Activated T-cell treated with anti-CD3 and anti-CD28 coated beads, Interleukin-2, amount 50 U/mL, for 24 hours (primary cell): ENCODE measurements around the gene TDRD9.

ENCODE experiments used
- DNase-seq: peaks from one replicate; pipeline ENCODE4 v3.0.0-alpha.2; 2020
- H3K27ac Mint-ChIP-seq: 2 replicates; pipeline ENCODE4 v1.8.0; 2020; ENCODE audit warnings: mild to moderate bottlenecking, mixed read lengths
- H3K27me3 Mint-ChIP-seq: 2 replicates; pipeline ENCODE4 v1.8.0; 2020; ENCODE audit warnings: mixed read lengths
- H3K36me3 Mint-ChIP-seq: 2 replicates; pipeline ENCODE4 v1.8.0; 2020; ENCODE audit warnings: low read depth, mixed read lengths
- H3K4me1 Mint-ChIP-seq: 2 replicates; pipeline ENCODE4 v1.8.0; 2020; ENCODE audit warnings: low read depth, mixed read lengths
- H3K4me3 Mint-ChIP-seq: 2 replicates; pipeline ENCODE4 v1.8.0; 2020; ENCODE audit warnings: mild to moderate bottlenecking, moderate library complexity, mixed read lengths
- H3K9me3 Mint-ChIP-seq: 2 replicates; pipeline ENCODE4 v1.8.0; 2020; ENCODE audit warnings: mixed read lengths

Gene TDRD9

GRCh38 chr14:104004849-104005248, 76.6 kb downstream of the TDRD9 start:
- Mint-ChIP-seq H3K4me3 (no peak overlapping the region), H3K27me3 (peaks cover 2% of the 10 kb centered on the region), H3K36me3 (no peaks in the 10 kb centered on the region), H3K27ac (no peak overlapping the region), H3K4me1 (no peaks in the 10 kb centered on the region), H3K9me3 (no peaks in the 10 kb centered on the region)
- DNase-seq: no peak

GRCh38 chr14:104005489-104005888, 77.2 kb downstream of the TDRD9 start:
- DNase-seq: no peak
- no peak overlapping the region for H3K27ac Mint-ChIP-seq
- H3K4me1 Mint-ChIP-seq: no peaks in the 10 kb centered on the region
- no peak overlapping the region for H3K4me3 Mint-ChIP-seq
- H3K27me3 Mint-ChIP-seq: peaks cover 2% of the 10 kb centered on the region
- no peaks in the 10 kb centered on the region for H3K9me3 Mint-ChIP-seq
- H3K36me3 Mint-ChIP-seq: no peaks in the 10 kb centered on the region

DNA sequence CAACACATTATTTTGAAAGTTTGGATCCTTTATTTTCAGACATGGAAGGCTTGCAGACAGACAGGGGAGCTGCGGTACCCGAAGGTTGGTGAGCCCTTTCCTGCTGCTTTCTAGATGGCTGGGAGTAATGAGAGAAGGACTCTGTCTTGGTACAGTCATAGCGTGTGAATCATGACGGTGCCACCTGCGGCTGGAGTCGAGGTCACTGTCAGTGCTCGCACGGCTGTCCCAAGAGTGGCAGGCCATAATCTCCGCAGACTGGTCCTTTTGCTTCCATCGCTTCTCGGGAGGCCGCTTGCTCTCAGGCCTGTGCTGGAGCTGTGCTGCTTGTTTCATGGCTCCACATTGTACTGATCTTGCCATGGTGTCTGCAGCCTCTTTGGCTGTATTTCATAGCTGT, 78.9 kb downstream of the TDRD9 start:
- DNase-seq: no peak
- no peak overlapping the region for H3K4me3 Mint-ChIP-seq
- peaks cover 2% of the 10 kb centered on the region for H3K27me3 Mint-ChIP-seq
- H3K9me3 Mint-ChIP-seq: no peaks in the 10 kb centered on the region
- H3K27ac Mint-ChIP-seq: no peak overlapping the region
- H3K36me3 Mint-ChIP-seq: no peaks in the 10 kb centered on the region
- no peaks in the 10 kb centered on the region for H3K4me1 Mint-ChIP-seq

DNA sequence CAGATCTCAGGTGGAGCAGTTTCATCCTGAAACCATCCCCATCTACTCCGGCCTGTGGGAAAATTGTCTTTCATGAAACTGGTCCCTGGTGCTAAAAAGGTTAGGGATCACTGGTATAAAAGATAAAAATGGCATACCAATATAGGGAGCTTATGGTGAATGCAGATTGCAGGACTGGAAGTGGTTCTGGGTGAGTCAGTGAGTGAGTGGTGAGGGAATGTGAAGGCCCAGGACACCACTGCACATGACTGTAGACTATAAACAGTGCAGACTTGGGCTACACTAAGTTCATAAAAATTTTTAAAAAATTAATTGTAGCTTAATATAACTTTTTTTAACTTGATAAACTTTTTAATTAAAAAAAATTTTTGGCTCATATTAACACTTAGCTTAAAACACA, 81.0 kb downstream of the TDRD9 start:
- Mint-ChIP-seq H3K27ac (no peak overlapping the region), H3K27me3 (peaks cover under 1% of the 10 kb centered on the region), H3K36me3 (no peaks in the 10 kb centered on the region), H3K4me1 (no peaks in the 10 kb centered on the region), H3K4me3 (no peak overlapping the region), H3K9me3 (no peaks in the 10 kb centered on the region)
- DNase-seq: no peak

GRCh38 chr14:104011824-104012517, 83.7 kb downstream of the TDRD9 start:
- H3K4me3 Mint-ChIP-seq: no peak overlapping the region
- no peaks in the 10 kb centered on the region for H3K36me3 Mint-ChIP-seq
- H3K4me1 Mint-ChIP-seq: no peaks in the 10 kb centered on the region
- no peaks in the 10 kb centered on the region for H3K9me3 Mint-ChIP-seq
- H3K27me3 Mint-ChIP-seq: peaks cover 3% of the 10 kb centered on the region
- DNase-seq: no peak
- no peak overlapping the region for H3K27ac Mint-ChIP-seq

GRCh38 chr14:104014764-104015163, 86.5 kb downstream of the TDRD9 start:
- Mint-ChIP-seq H3K36me3 (no peaks in the 10 kb centered on the region), H3K4me1 (no peaks in the 10 kb centered on the region), H3K9me3 (no peaks in the 10 kb centered on the region), H3K27me3 (peaks cover 18% of the 10 kb centered on the region), H3K27ac (no peak overlapping the region), H3K4me3 (no peak overlapping the region)
- DNase-seq: no peak

DNA sequence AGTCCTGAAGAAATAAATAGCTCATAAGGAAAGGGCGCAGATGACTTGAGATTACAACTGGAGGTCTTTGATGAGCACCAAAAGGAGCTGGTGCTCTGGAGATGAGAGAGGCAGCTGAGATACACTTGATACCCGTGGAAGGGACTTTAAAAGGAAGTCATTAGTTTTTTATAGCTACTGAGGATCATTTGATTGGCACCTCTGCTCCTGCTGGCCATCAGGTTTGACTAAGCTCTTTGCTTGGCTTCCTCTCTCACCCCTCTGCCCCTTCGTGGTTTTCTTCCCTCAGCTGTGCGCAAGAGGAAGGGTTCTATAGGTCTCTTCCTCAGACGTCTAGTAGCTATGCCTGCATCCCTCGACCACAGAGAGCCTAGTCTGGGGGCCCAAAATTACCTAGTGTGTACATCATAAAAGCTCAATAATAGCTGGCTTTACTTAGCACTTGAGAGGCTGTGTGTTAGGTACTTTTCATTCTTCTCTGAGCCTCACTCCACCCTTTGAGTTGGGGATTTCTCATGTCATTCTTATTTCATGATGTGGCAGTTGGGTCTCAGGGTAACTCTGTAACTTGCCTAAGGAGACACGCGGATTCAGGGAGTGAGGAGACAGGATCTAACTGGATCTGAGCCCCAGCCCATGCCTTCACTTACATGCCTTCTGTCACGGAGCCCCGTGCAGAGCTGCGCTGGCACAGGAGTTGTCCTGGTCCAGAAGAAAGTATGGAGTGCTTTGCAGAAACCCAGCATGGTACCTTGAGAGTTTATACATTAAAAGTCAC, 88.8 kb downstream of the TDRD9 start:
- H3K27me3 Mint-ChIP-seq: peaks cover 32% of the 10 kb centered on the region

GRCh38 chr14:104019029-104019428, 90.8 kb downstream of the TDRD9 start:
- no peaks in the 10 kb centered on the region for H3K9me3 Mint-ChIP-seq
- no peak overlapping the region for H3K27ac Mint-ChIP-seq
- no peak overlapping the region for H3K4me3 Mint-ChIP-seq
- no peaks in the 10 kb centered on the region for H3K36me3 Mint-ChIP-seq
- H3K4me1 Mint-ChIP-seq: no peaks in the 10 kb centered on the region
- DNase-seq: no peak
- H3K27me3 Mint-ChIP-seq: peaks cover 36% of the 10 kb centered on the region

More for the DNA sequence above, 88.8 kb downstream of the TDRD9 start:
- H3K27ac Mint-ChIP-seq: no peak overlapping the region
- DNase-seq: no peak
- no peaks in the 10 kb centered on the region for H3K4me1 Mint-ChIP-seq
- H3K4me3 Mint-ChIP-seq: no peak overlapping the region
- H3K9me3 Mint-ChIP-seq: no peaks in the 10 kb centered on the region
- H3K36me3 Mint-ChIP-seq: no peaks in the 10 kb centered on the region

GRCh38 chr14:104019806-104020205, 91.5 kb downstream of the TDRD9 start:
- H3K36me3 Mint-ChIP-seq: no peaks in the 10 kb centered on the region
- no peaks in the 10 kb centered on the region for H3K4me1 Mint-ChIP-seq
- H3K27me3 Mint-ChIP-seq: peaks cover 33% of the 10 kb centered on the region
- H3K4me3 Mint-ChIP-seq: no peak overlapping the region
- no peaks in the 10 kb centered on the region for H3K9me3 Mint-ChIP-seq
- DNase-seq: no peak
- H3K27ac Mint-ChIP-seq: no peak overlapping the region

DNA sequence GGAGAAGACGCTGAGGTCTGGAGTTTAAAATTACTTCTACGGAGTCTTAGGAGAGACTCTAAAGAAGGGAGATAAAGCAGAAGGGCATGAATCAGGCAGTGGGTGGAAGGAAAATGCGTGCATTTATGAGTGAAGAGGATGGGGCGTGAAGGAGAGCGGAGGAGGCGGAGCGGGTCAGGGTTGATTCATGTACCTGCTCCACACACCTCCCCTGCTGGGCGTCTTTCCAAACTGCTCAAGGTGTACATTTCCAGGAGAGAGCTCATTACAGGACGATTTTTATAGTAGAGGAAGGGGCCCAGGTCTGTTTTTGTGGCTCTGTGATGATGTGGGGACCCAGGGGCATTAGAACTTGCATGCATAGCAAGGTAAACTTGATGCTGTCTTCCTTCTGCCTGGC, 92.2 kb downstream of the TDRD9 start:
- no peaks in the 10 kb centered on the region for H3K4me1 Mint-ChIP-seq
- no peak overlapping the region for H3K4me3 Mint-ChIP-seq
- no peak for DNase-seq

DNA sequence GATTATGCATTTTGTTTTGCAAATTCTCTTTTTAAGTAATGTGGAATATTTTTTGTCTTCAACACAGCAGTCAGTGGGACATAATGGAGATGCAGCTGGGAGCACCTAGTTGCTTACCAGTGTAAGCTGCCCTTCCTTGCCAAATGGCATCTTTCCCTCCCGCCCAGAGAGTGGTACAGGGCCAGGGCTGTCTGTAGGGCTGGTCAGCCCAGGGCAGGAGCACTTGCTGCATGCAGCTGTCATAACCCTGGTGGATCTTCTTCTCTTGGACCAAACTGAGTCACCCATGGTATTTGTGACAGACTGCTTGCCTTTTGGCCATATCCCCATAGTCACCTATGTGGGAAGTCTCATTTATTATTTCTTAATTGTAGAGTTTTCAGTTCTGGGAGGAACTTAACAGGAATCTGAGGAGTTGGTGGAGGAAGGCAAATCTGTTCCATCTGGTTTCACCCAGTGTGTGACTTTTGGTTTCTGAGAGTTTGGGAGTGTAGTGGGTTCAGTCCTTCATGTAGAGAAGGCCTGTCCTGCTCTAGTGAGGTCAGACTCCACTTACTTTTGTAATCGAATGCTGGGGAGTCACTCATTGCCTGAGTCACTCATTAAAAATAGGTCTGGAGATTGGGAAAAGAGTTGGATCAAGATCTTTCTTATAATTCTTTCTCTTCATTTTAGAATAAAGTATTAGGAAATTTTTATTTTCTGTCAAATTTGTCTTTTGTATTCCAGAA, 95.2 kb downstream of the TDRD9 start:
- H3K4me3 Mint-ChIP-seq: no peak overlapping the region

More for the DNA sequence above, 92.2 kb downstream of the TDRD9 start:
- Mint-ChIP-seq H3K36me3 (no peaks in the 10 kb centered on the region), H3K9me3 (no peaks in the 10 kb centered on the region), H3K27me3 (peaks cover 37% of the 10 kb centered on the region), H3K27ac (no peak overlapping the region)

GRCh38 chr14:104025534-104025933, 97.3 kb downstream of the TDRD9 start:
- no peak overlapping the region for H3K4me3 Mint-ChIP-seq
- no peaks in the 10 kb centered on the region for H3K4me1 Mint-ChIP-seq
- H3K9me3 Mint-ChIP-seq: no peaks in the 10 kb centered on the region
- no peaks in the 10 kb centered on the region for H3K36me3 Mint-ChIP-seq
- H3K27me3 Mint-ChIP-seq: peaks cover 33% of the 10 kb centered on the region
- no peak for DNase-seq
- H3K27ac Mint-ChIP-seq: no peak overlapping the region

More for the DNA sequence above, 95.2 kb downstream of the TDRD9 start:
- Mint-ChIP-seq H3K9me3 (no peaks in the 10 kb centered on the region), H3K27me3 (peaks cover 31% of the 10 kb centered on the region), H3K4me1 (no peaks in the 10 kb centered on the region), H3K27ac (no peak overlapping the region), H3K36me3 (no peaks in the 10 kb centered on the region)
- no peak for DNase-seq

- Mint-ChIP-seq H3K4me1 (no peaks in the 10 kb centered on the region), H3K27me3 (peaks cover 32% of the 10 kb centered on the region), H3K4me3 (no peak overlapping the region), H3K36me3 (no peaks in the 10 kb centered on the region), H3K9me3 (no peaks in the 10 kb centered on the region), H3K27ac (no peak overlapping the region)
- DNase-seq: no peak
These were observed 97.8 kb downstream of the TDRD9 start for GRCh38 chr14:104026024-104026423.

GRCh38 chr14:104030958-104031357, 102.7 kb downstream of the TDRD9 start:
- peaks cover 51% of the 10 kb centered on the region for H3K27me3 Mint-ChIP-seq
- H3K36me3 Mint-ChIP-seq: no peaks in the 10 kb centered on the region
- no peak for DNase-seq
- no peaks in the 10 kb centered on the region for H3K4me1 Mint-ChIP-seq
- no peak overlapping the region for H3K4me3 Mint-ChIP-seq
- H3K9me3 Mint-ChIP-seq: no peaks in the 10 kb centered on the region
- no peak overlapping the region for H3K27ac Mint-ChIP-seq

DNA sequence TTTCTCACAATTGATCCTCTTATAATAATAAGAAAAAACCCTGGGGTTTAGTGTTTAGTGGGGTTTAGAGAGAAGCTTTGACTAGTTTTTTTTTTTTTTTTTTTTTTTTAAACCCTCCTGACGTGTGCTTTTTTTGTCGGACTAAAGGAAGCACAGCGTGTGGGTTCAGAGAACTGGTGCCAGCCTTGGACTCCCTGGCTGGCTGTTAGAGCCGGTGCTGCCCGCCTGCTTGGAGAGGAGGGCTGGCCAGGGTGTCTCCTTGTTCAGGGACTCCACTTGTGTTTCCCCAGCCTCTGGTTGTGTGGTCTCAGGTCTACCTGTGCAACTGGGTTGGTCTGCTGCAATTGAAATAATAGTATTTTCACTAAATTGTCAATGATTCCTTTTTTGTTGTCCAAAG, 103.1 kb downstream of the TDRD9 start:
- DNase-seq: no peak
- no peaks in the 10 kb centered on the region for H3K9me3 Mint-ChIP-seq
- no peak overlapping the region for H3K27ac Mint-ChIP-seq
- H3K4me3 Mint-ChIP-seq: no peak overlapping the region
- H3K4me1 Mint-ChIP-seq: no peaks in the 10 kb centered on the region
- H3K36me3 Mint-ChIP-seq: no peaks in the 10 kb centered on the region
- H3K27me3 Mint-ChIP-seq: peaks cover 51% of the 10 kb centered on the region
